Fibroblast of skin of scalp (primary cell): ENCODE results near the gene FDCSP. TPM values are rescaled to one million over a fixed set of nuclear protein-coding genes. Genes with fewer than 3 reads are reported as not detected.
A peak's percentile ranks its signal among the peaks of the same experiment; 100 is the strongest.
"Not testable (repeated sequence)": the region's sequence is repeated elsewhere in the genome, so short reads cannot be mapped to it uniquely, and the experiment has no call there.

Experiments used
- DNase-seq: peaks from one replicate; pipeline ENCODE4 v3.0.0-alpha.2; 2013
- polyA plus RNA-seq, 2 experiments: library from polyadenylated mRNA; unstranded; fragments of 120-200 nt; gene quantifications; one replicate each; pipeline ENCODE4 v1.2.1, GENCODE V29; 2013; ENCODE audit not compliant: insufficient read length in 2 of 2

Gene FDCSP
- not detected for polyA plus RNA-seq (2013, experiment 1 of 2; ENCODE audit: insufficient read length)
- not detected for polyA plus RNA-seq (2013, experiment 2 of 2; ENCODE audit: insufficient read length)

GRCh38 chr4:70225824-70226223 is at the start of gene FDCSP:
Gene FDCSP (plus strand): TSS chr4:70226124. CDS start chr4:70231195, 5,071 bp downstream.
- DNase-seq: no peak

DNA sequence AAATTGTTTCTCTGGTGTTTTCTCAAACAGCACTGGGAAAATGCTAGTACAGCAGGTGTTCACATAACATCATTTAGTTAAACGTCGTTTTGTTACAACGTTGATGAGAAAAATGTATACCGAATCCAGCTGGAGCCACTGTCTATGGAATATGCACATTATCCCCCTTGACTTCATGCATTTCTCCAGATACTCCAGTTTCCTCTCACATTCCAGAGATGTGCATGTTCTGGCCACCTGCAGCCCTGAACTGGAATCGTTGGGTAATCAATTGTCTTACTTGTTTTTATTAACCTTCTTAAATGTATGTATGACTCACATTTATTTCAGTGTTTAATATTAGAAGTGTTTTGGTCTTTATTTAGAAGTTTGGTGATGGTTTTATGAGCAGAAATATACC is 48.8 kb upstream of the FDCSP start:
- DNase-seq: no peak

DNA sequence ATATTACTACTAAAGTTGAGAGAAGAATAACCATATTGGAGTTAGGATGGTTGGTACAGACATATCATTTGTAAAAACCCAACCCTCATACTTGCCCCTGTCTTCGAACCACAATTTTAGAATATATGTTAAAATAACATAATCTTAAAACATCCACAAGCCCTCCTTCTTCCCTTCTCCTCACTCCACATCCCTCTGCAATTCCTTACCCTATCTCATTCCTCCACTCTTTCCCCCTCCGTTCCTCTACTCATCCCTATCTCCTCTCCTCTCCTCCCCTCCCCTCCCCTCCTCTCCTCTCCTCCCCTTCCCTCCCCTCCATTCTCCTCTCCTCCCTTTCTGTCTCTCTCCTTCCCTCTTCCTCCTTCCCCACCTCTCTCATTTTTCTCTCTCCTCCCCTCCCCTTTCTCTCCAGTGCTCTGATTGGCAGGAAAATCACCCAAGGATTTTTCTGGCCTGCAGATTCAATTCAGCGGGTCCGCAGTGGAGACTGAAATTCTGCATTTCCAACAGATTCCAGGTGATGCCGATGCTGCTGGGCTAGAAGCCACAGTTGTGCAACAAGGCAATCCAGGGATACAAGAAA is 47.8 kb upstream of the FDCSP start:
- no peak for DNase-seq

- DNase-seq: no peak
Measured at GRCh38 chr4:70179811-70180210, 46.1 kb upstream of the FDCSP start.

DNA sequence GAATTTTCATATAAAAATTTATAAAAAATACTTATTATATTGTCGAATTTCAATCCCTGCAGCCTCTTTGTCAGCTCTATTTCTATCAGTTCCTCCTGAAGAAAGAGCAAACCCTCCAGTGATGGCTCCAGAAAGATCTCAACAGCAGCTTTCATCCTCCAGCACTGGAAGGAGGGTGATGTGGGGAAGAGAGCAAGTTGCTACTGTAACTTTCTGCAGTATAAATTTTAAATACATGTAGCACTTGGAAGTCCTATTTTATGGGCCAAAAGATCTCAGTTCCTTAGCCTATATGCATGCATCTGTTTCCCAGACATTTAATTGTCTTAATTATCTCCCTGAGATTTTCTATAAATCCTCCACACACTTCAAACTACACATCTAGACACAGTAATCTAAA is 44.1 kb upstream of the FDCSP start:
- no peak for DNase-seq

DNA sequence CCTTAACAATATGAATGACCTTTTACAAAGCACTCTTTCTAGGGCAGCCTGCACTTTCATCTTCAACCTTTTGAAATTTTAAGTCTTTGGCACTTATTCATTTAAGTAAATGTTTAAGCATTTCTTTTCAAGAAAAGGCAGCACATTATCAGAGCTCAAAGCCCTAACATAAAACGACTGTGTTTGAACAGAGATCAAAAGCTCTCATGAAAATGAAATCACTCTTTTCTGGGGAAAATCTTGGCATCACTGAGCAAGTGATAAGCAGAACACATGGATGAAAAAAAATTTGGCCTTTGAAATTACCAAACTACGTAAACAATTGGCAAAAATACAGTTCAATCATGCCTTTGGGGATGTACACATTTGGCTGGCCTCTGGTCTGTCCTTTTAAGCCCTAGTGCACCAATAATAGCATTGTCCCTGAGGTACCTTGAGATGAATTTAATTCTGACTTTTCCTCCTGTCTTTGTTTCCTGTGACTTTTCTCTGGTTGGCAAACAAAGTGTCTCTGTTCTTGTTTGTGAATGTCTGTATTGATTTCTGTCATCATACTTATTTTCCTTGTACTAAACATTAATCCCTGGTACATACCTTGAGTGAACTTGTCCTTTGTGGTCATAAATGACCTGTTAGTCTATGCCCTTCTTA is 43.3 kb upstream of the FDCSP start:
- DNase-seq: no peak

DNA sequence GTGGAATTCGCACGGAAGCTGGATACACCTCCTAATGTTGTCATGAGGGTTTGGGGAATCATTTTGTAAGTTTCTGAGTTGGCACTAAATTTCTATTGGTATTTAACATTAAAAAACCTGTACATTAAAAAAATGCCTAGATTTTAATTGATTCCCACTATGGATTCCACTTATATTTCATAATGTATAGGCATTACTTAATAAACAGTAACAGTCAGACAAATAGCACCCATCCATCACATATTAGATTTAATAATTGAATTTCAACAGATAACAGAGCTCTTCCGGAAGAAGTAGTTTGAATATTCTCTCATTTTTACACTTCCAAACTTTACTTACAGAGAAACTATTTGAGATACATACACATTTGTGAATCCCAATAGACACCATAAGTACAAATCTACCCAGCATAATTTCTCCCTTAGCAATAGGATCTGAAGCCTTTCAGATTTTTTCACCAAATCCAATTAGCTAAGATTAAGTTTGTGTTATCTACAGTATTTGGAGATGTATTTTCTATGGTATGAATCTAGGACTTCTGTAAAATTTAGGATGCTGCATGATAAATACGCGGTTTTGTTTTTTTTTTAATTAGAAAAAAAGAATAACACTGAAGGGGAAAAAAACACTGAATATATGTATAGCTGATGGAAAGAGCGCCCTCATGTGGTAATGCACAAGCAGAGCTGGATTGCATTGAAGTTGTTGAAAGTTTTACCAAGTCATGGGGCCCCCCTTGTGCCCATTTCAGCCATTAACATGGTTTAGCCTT is 42.6 kb upstream of the FDCSP start:
- DNase-seq: peak; percentile 41

DNA sequence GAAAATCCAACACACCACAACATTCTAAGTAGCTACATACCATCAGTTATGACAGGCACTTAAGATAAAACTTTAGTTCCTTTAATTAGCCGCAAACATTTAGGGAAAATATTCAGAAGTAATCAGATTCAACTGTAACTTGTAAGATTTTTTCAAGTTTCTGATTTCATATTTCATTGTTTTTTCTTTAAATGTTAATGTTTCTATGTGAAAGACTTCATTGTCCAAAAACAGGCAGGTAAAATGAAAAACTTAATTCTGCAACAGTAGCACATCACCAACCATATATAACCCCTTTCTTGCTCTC is 42.0 kb upstream of the FDCSP start:
- no peak for DNase-seq

DNA sequence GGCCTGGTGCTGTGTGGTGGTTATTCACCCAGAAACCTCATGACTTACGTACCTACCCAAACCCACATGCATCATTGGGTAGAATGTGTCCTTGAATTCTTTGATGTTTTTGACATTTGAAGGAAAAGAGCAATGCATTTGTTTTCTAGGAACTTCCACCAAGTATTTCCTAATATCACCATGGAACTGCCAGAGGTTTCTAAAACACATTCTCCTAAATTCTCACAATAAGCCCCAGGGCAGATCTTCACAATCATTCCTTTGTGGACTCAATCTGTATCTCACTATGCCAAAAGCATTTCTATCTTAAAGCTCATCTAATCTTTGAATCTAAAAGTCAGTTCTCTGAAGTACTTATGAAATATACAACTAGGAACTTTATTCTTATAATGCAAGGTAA is 38.7 kb upstream of the FDCSP start:
- DNase-seq: no peak

GRCh38 chr4:70190579-70190978 is 35.3 kb upstream of the FDCSP start:
- DNase-seq: no peak

DNA sequence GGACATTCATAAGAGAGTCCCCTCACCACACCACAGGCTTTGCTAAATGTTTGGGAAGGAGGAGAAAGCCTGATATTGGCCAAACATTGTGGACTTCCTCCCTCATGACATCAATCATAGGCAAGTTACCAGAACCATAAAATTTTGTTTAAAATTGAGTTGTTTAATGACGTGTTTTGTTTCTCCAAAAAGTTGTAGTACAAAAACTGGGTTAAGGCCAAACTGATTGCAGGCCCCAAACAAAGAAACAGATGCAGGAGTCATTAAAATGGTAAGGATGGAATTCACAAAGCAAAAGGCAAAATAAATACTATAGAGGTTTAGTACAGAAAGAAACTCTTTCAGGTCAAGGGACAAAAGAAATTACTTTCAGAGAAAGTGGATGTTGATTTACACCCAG is 34.3 kb upstream of the FDCSP start:
- DNase-seq: no peak

DNA sequence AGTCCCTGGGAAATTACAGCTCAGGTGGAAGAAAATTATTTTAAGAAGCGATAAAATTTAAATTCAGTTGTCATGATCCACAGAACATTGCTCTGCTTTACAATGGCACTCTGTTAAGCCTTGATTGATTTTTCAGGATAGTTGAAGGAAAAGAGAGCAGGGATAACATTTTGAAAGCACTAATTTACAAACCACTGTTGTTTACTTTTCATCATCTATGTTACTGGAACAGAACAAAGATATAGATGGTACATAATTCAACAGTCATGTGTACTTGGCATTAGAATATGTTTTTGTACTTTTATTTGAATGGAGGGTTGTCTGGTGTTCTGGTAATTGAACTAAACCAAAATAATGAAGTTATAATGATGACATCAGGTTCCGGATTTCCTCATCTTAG is 33.0 kb upstream of the FDCSP start:
- no peak for DNase-seq

DNA sequence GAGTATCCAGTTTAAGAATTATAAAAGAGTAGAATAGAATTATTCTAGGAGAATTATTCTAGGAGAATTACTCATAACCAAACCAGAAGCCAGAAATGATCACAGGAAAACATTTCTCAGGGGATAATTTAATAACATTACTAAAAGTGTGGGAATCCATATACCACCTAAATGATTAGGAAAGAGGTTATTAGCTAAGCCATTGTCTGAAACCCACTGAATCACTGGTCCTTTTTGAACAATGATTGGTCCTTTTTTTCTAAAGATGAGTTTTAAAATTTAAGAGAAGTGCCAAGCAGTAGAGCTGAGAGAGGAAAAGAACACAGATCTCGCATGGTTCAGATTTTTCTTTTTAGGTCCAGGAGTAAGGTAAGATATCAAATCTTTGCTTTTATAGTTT is 30.5 kb upstream of the FDCSP start, which contains the start of gene ODAM:
ODAM (plus strand) TSS at position 301 of the 400 bp plus-strand sequence. CDS start 819 bp downstream, outside the sequence.
- no peak for DNase-seq

DNA sequence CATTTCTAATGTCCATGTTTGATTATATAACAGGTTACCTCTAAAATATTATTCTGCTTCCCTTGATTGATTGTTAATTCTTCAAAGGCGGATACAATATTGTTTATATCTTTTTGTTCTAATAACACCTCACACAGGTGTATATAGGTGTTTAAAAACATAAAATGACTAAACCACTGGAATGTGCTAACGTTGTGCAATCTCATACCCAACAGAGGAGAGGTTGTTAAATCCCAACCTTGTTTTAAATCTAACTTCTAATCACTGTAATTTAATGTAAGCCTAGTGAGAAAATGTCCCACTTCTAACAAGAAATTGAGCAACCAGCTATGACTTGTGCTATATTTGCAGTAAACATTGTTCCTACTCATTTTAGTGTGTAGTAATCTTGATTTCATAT is 29.1 kb upstream of the FDCSP start:
- no peak for DNase-seq

- no peak for DNase-seq
Measured at GRCh38 chr4:70197842-70198241, 28.1 kb upstream of the FDCSP start.

GRCh38 chr4:70203601-70204000 is 22.3 kb upstream of the FDCSP start:
- DNase-seq: no peak

GRCh38 chr4:70212752-70213151 is 13.2 kb upstream of the FDCSP start:
- not testable (repeated sequence) for DNase-seq

GRCh38 chr4:70216109-70216508 is 9.8 kb upstream of the FDCSP start:
- not testable (repeated sequence) for DNase-seq

DNA sequence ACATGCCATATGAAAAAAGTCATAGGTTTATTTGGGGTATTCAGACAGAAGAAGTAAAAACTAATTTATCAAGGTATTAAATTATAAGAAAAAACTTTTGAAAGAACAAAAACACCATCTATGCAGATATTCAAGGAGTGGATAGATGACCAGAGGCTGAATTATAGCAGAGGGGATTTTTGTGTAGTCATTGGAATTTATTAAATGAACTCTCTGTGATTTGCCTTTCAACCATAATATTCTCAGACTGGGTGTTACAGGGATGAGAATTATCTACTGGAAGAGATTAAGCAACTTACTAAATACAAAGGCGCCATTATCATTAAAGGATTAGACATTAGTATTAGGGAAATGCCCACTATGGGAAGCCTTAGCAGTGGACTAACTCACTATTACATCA is 9.4 kb upstream of the FDCSP start:
- DNase-seq: not testable (repeated sequence)

- DNase-seq: not testable (repeated sequence)
Measured at GRCh38 chr4:70221389-70221788, 4.5 kb upstream of the FDCSP start.

DNA sequence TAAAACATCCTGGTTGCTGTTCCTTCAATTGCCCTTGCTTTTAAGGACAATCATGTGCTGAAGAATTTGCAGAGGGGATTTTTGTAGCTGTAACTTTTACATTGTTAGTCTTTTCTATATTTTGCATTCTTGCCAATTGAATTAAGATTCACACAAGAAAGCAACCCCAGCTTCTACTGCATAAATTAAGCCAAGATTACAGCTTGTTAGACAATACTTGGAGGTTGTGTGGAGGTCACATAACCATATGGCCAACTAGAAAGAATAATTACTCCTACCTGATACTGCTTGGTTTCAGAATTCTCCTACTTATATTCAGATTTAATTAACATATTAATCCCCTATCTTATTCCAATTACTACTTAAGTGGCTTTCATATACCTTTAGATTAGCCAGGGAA is 4.1 kb upstream of the FDCSP start:
- not testable (repeated sequence) for DNase-seq

- no peak for DNase-seq
Measured at GRCh38 chr4:70236125-70236524, 10.2 kb downstream of the FDCSP start.

DNA sequence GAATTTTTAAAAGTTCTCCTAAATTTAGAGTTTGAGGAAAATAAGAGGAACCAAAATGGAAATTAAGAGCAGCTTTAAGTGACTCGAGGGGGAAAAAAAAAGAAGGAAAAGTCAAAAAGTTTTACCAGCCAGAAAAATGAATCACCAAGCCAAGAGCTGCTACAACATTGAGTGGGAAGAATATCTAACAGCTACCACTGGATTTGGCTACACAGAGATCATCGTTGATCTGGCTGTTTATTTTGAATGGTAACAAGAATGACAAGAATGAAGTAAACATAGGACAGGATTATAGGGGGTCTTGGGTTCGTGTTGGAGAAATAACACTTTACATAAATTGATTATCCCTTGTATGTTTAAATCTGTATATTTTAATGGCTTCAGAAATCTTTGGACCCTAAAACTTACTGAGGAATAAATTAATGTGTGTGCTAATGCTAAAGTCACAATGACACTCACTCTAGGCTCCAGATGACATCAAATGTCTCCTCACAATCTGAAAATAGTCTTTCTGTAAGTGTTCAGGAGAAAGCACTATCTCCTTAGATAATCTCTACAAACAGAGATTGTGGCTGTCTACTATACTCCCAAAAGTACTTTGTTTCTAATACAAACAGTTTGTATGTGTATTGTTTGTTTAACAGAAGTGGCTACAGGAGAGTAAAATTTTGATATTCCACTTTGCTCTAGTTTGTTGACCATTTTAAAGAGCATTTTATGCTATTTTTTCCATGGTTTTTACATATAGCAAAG is 13.4 kb downstream of the FDCSP start:
- no peak for DNase-seq
